Measurements from ENCODE around the gene POU2F3. TPM values are rescaled to one million over a fixed set of nuclear protein-coding genes. Genes with fewer than 3 reads are reported as not detected.

The POU2F3 gene
- total RNA-seq, 2 donors from 2014 or later = 0.77 to 1.5 TPM

- DNase-seq = no peak
- H3K4me1 ChIP-seq = peaks cover 3% of the 10 kb centered on the region
- TF ChIP-seq CTCF (IDR thresholded peaks at IDR 0.05) = no peak
- H3K9ac ChIP-seq (ENCODE audit: low read depth in 2 of 2, low read length in 2 of 2) = no peak overlapping the region
- H3K9me3 ChIP-seq = no peaks in the 10 kb centered on the region
- intact Hi-C loops (cut with DNase I) = no loop called here
- H3K27me3 ChIP-seq = no peaks in the 10 kb centered on the region
- no peaks in the 10 kb centered on the region for H3K36me3 ChIP-seq
- H3K27ac ChIP-seq = no peak overlapping the region
- H3K4me3 ChIP-seq = no peak overlapping the region
Observed at GRCh38 chr11:120233207-120233803, 6.6 kb upstream of the POU2F3 start.

GRCh38 chr11:120235024-120235628, 4.8 kb upstream of the POU2F3 start:
- peaks cover 3% of the 10 kb centered on the region for H3K4me1 ChIP-seq
- peak; percentile 72 for DNase-seq
- intact Hi-C loops (cut with DNase I) = loop anchor here (2.0 kb wide), 1 partner anchor 66 kb away; no protein-coding TSS in a partner anchor
- no peak overlapping the region for H3K4me3 ChIP-seq
- peak; percentile 72 for TF ChIP-seq CTCF (IDR thresholded peaks at IDR 0.05)
- no peak overlapping the region for H3K9ac ChIP-seq (ENCODE audit: low read depth in 2 of 2, low read length in 2 of 2)
- H3K27me3 ChIP-seq = peaks cover 7% of the 10 kb centered on the region
- no peak overlapping the region for H3K27ac ChIP-seq
- H3K36me3 ChIP-seq = no peaks in the 10 kb centered on the region
- H3K9me3 ChIP-seq = no peaks in the 10 kb centered on the region

GRCh38 chr11:120236169-120237107, 3.5 kb upstream of the POU2F3 start:
- H3K27me3 ChIP-seq = peaks cover 18% of the 10 kb centered on the region
- H3K36me3 ChIP-seq = no peaks in the 10 kb centered on the region
- intact Hi-C loops (cut with DNase I) = no loop called here
- no peak for TF ChIP-seq CTCF (IDR thresholded peaks at IDR 0.05)
- DNase-seq = no peak
- H3K4me3 ChIP-seq = no peak overlapping the region
- no peak overlapping the region for H3K27ac ChIP-seq
- no peak overlapping the region for H3K9ac ChIP-seq (ENCODE audit: low read depth in 2 of 2, low read length in 2 of 2)
- no peaks in the 10 kb centered on the region for H3K9me3 ChIP-seq
- peaks cover 3% of the 10 kb centered on the region for H3K4me1 ChIP-seq

GRCh38 chr11:120238968-120239620, 846 bp upstream of the POU2F3 start:
- no peak for DNase-seq
- Histone ChIP-seq H3K9me3 (no peaks in the 10 kb centered on the region), H3K27me3 (peaks cover 19% of the 10 kb centered on the region), H3K27ac (no peak overlapping the region), H3K4me1 (no peaks in the 10 kb centered on the region), H3K4me3 (no peak overlapping the region), H3K9ac (ENCODE audit: low read depth in 2 of 2, low read length in 2 of 2) (no peak overlapping the region), H3K36me3 (no peaks in the 10 kb centered on the region)
- TF ChIP-seq CTCF (IDR thresholded peaks at IDR 0.05) = no peak
- intact Hi-C loops (cut with DNase I) = no loop called here

- intact Hi-C loops (cut with DNase I) = no loop called here
- DNase-seq = no peak
- Histone ChIP-seq H3K36me3 (no peaks in the 10 kb centered on the region), H3K4me3 (no peak overlapping the region), H3K4me1 (no peaks in the 10 kb centered on the region), H3K9ac (ENCODE audit: low read depth in 2 of 2, low read length in 2 of 2) (no peak overlapping the region), H3K27ac (no peak overlapping the region), H3K27me3 (peaks cover 19% of the 10 kb centered on the region), H3K9me3 (no peaks in the 10 kb centered on the region)
- TF ChIP-seq CTCF (IDR thresholded peaks at IDR 0.05) = no peak
Observed at GRCh38 chr11:120240866-120241265, 926 bp downstream of the POU2F3 start.
